K562 (cell line): ENCODE measurements around the gene UBASH3A. TPM values are rescaled to one million over a fixed set of nuclear protein-coding genes. Genes with fewer than 3 reads are reported as not detected.

Source experiments
- CC2D1A ChIP-seq: fragments of 450-650 bp; IDR thresholded peaks from 2 replicates; pipeline ENCODE4 v1.6.1; 2017; ENCODE audit warnings: mild to moderate bottlenecking
- polyA plus RNA-seq, 8 experiments: library from polyadenylated mRNA; depleted of rRNA in 4 of 8; stranded (reverse) in 5 of 8; unstranded in 3 of 8; fragments of >200 nt; fragmentation: Nextera tagmentation in 2 of 8; fragmentation: Illumina TruSeq in 1 of 8; extraction: Ambion mirVana in 2 of 8; extraction: Trizol in 1 of 8; gene quantifications; 2 replicates each; pipeline versions ENCODE4 v1.2.1 to v1.2.3, GENCODE V29; 2011 to 2014; ENCODE audit warnings: inconsistent platforms in 1 of 8, missing spikeins in 1 of 8
- total RNA-seq, 7 experiments: library from RNA; depleted of rRNA in 6 of 7; stranded (reverse); fragments of >200 nt in 6 of 7; fragmentation: Illumina TruSeq in 2 of 7; extraction: Trizol in 2 of 7; gene quantifications; 2 replicates each; pipeline versions ENCODE4 v1.2.1 to v1.2.3, GENCODE V29; 2011 to 2021; ENCODE audit warnings: low replicate concordance in 1 of 7
- TF ChIP-seq, protein P1 (sequence below): fragments of 450-650 bp; IDR thresholded peaks from 2 replicates; pipeline ENCODE4 v1.6.1; 2017; ENCODE audit warnings: antibody characterized with exemption
- TF ChIP-seq, protein P2 (sequence below): fragments of 450-650 bp; IDR thresholded peaks from 2 replicates; pipeline ENCODE4 v1.6.1; 2017; ENCODE audit warnings: antibody characterized with exemption, mild to moderate bottlenecking

Gene UBASH3A
- total and polyA plus RNA-seq, 9 of the 15 experiments (the other 6 are each of a cell fraction or from before 2014, with no cell fraction given), result 0.23 to 1.8 (median 1.1) TPM

GRCh38 chr21:42366292-42367010 is 37.3 kb upstream of the UBASH3A start, which contains the start of gene TFF1 (continued):
- TF ChIP-seq, protein P1, sequence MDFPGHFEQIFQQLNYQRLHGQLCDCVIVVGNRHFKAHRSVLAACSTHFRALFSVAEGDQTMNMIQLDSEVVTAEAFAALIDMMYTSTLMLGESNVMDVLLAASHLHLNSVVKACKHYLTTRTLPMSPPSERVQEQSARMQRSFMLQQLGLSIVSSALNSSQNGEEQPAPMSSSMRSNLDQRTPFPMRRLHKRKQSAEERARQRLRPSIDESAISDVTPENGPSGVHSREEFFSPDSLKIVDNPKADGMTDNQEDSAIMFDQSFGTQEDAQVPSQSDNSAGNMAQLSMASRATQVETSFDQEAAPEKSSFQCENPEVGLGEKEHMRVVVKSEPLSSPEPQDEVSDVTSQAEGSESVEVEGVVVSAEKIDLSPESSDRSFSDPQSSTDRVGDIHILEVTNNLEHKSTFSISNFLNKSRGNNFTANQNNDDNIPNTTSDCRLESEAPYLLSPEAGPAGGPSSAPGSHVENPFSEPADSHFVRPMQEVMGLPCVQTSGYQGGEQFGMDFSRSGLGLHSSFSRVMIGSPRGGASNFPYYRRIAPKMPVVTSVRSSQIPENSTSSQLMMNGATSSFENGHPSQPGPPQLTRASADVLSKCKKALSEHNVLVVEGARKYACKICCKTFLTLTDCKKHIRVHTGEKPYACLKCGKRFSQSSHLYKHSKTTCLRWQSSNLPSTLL, result no peak
- TF ChIP-seq CC2D1A, result no peak
- TF ChIP-seq, protein P2, sequence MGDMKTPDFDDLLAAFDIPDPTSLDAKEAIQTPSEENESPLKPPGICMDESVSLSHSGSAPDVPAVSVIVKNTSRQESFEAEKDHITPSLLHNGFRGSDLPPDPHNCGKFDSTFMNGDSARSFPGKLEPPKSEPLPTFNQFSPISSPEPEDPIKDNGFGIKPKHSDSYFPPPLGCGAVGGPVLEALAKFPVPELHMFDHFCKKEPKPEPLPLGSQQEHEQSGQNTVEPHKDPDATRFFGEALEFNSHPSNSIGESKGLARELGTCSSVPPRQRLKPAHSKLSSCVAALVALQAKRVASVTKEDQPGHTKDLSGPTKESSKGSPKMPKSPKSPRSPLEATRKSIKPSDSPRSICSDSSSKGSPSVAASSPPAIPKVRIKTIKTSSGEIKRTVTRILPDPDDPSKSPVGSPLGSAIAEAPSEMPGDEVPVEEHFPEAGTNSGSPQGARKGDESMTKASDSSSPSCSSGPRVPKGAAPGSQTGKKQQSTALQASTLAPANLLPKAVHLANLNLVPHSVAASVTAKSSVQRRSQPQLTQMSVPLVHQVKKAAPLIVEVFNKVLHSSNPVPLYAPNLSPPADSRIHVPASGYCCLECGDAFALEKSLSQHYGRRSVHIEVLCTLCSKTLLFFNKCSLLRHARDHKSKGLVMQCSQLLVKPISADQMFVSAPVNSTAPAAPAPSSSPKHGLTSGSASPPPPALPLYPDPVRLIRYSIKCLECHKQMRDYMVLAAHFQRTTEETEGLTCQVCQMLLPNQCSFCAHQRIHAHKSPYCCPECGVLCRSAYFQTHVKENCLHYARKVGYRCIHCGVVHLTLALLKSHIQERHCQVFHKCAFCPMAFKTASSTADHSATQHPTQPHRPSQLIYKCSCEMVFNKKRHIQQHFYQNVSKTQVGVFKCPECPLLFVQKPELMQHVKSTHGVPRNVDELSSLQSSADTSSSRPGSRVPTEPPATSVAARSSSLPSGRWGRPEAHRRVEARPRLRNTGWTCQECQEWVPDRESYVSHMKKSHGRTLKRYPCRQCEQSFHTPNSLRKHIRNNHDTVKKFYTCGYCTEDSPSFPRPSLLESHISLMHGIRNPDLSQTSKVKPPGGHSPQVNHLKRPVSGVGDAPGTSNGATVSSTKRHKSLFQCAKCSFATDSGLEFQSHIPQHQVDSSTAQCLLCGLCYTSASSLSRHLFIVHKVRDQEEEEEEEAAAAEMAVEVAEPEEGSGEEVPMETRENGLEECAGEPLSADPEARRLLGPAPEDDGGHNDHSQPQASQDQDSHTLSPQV, result no peak
